K562 (cell line): ENCODE data around the gene PCP2. TPM values are rescaled to one million over a fixed set of nuclear protein-coding genes. Genes with fewer than 3 reads are reported as not detected.

Experiments used
- ATAC-seq: fragments of 200-7000 bp; cut with Tn5 transposase; 3 replicates; pipeline ENCODE4 v1.9.1; 2020; ENCODE audit warnings: moderate library complexity
- BruUV-seq: library from RNA; stranded (reverse); fragments of 400-500 nt; replicated peaks from 2 replicates; lab custom pipeline; 2021; lab: Mats Ljungman, UMichigan
- CTCF ChIA-PET: fragments of 300-600 bp; formaldehyde crosslinking; extraction: SDS; loops from one replicate; lab custom pipeline; 2021; ENCODE audit warnings: low intra/inter-chr PET ratio; lab: Yijun Ruan, JAX
- POLR2A ChIA-PET: fragments of 300-600, 350-650 bp; sonication (Branson Sonifier 250); formaldehyde crosslinking; extraction: SDS; loops from one replicate; lab custom pipeline; 2021; ENCODE audit warnings: antibody characterized with exemption, inconsistent platforms; lab: Yijun Ruan, JAX
- DNase-seq, 4 experiments: peaks; one replicate each; pipeline versions ENCODE4 v3.0.0 to v3.0.0-alpha.2; 2011 to 2018; ENCODE audit warnings: low spot score in 3 of 4, mixed read lengths in 3 of 4; ENCODE audit errors: extremely low read depth in 1 of 4
- FAIRE-seq: peaks from 2 replicates; lab custom pipeline; 2011; peaks lifted over from hg19 to GRCh38; lab: Jason Lieb, UNC
- H2AFZ ChIP-seq: 2 replicates; pipeline ENCODE4 v1.6.0; 2011; ENCODE audit warnings: low read depth, low read length, control low read depth, inconsistent platforms
- H3K27ac ChIP-seq: fragments of 200-600 bp; 3 replicates; pipeline ENCODE4 v1.8.0; 2011; ENCODE audit warnings: low read depth, mild to moderate bottlenecking, control low read depth, inconsistent platforms, low read length, moderate library complexity, mixed read lengths; ENCODE audit errors: extremely low read depth
- H3K27me3 ChIP-seq, 2 experiments: fragments of 300-600 bp in 1 of 2; 2 replicates in 1 of 2; 3 replicates in 1 of 2; pipeline versions ENCODE4 v1.6.0 to v1.8.0; 2011; ENCODE audit warnings: inconsistent platforms in 2 of 2, low read length in 2 of 2, mild to moderate bottlenecking in 1 of 2, mixed read lengths in 1 of 2, moderate library complexity in 1 of 2; ENCODE audit not compliant: control insufficient read depth in 2 of 2, insufficient read depth in 2 of 2
- H3K36me3 ChIP-seq: fragments of 300-600 bp; 3 replicates; pipeline ENCODE4 v1.8.0; 2011; ENCODE audit warnings: mild to moderate bottlenecking, low read length, inconsistent platforms; ENCODE audit not compliant: control insufficient read depth, insufficient read depth
- H3K4me1 ChIP-seq, 2 experiments: fragments of 200-600 bp in 1 of 2; replicated peaks in 1 of 2; 2 replicates in 1 of 2; 3 replicates in 1 of 2; pipeline versions ENCODE4 v1.5.1 to v1.8.0; 2011; ENCODE audit warnings: inconsistent platforms in 2 of 2, low read length in 2 of 2, mild to moderate bottlenecking in 1 of 2, mixed read lengths in 1 of 2, moderate library complexity in 1 of 2; ENCODE audit not compliant: control insufficient read depth in 2 of 2, insufficient read depth in 2 of 2
- H3K4me2 ChIP-seq: 2 replicates; pipeline ENCODE4 v1.6.1; 2011; ENCODE audit warnings: low read length, control low read depth, inconsistent platforms, mixed read lengths; ENCODE audit not compliant: insufficient read depth
- H3K4me3 ChIP-seq: fragments of 200-600 bp; sonication (generic), shearing (Covaris generic); 2 replicates; pipeline ENCODE4 v1.5.1; 2016; ENCODE audit warnings: control low read depth, inconsistent platforms
- H3K79me2 ChIP-seq: fragments of 200-600 bp; 3 replicates; pipeline ENCODE4 v1.8.0; 2011; ENCODE audit warnings: low read length, inconsistent platforms; ENCODE audit not compliant: control insufficient read depth, insufficient read depth
- H3K9ac ChIP-seq, 2 experiments: 2 replicates each; pipeline versions ENCODE4 v1.6.0 to v1.6.1; 2011; ENCODE audit warnings: low read depth in 2 of 2, low read length in 2 of 2, control low read depth in 1 of 2, inconsistent platforms in 1 of 2, mild to moderate bottlenecking in 1 of 2, mixed read lengths in 1 of 2; ENCODE audit not compliant: insufficient read depth in 1 of 2
- H3K9me1 ChIP-seq: one replicate; pipeline ENCODE4 v1.6.0; 2011; ENCODE audit warnings: inconsistent platforms, mild to moderate bottlenecking, low read length, moderate library complexity; ENCODE audit not compliant: control insufficient read depth, insufficient read depth
- H3K9me3 ChIP-seq: replicated peaks from 2 replicates; pipeline ENCODE4 v1.5.1; 2011; ENCODE audit warnings: low read depth, low read length, inconsistent platforms; ENCODE audit not compliant: control insufficient read depth, insufficient read depth
- H4K20me1 ChIP-seq: replicated peaks from 2 replicates; pipeline ENCODE4 v1.6.1; 2011; ENCODE audit warnings: low read length, inconsistent platforms, mixed read lengths; ENCODE audit not compliant: control insufficient read depth, insufficient read depth
- CBFA2T2 ChIP-seq: fragments of 450-650 bp; conservative IDR thresholded peaks from 2 replicates; pipeline ENCODE4 v1.6.1; 2017; ENCODE audit warnings: mild to moderate bottlenecking
- CBFA2T3 ChIP-seq: fragments of 450-650 bp; IDR thresholded peaks from 2 replicates; pipeline ENCODE4 v1.6.1; 2017
- CBX8 ChIP-seq: fragments of 200-600 bp; sonication (generic); IDR thresholded peaks from 2 replicates; pipeline ENCODE4 v1.6.1; 2012; ENCODE audit warnings: borderline replicate concordance, mixed run types, low read depth, mild to moderate bottlenecking, moderate library complexity, mixed read lengths, low read length, control low read depth, inconsistent platforms; ENCODE audit not compliant: poor library complexity, severe bottlenecking; ENCODE audit errors: extremely low read depth
- ELK3 ChIP-seq: fragments of 450-650 bp; formaldehyde crosslinking; IDR thresholded peaks from 2 replicates; pipeline ENCODE4 v1.4.0; 2020; ENCODE audit warnings: mild to moderate bottlenecking
- FOXA1 ChIP-seq: fragments of 450-650 bp; IDR thresholded peaks from 2 replicates; pipeline ENCODE4 v1.6.1; 2016; ENCODE audit warnings: mild to moderate bottlenecking, borderline replicate concordance
- FOXA3 ChIP-seq, 2 experiments: fragments of 450-650 bp in 1 of 2; sonication (generic) in 1 of 2; formaldehyde crosslinking; IDR thresholded peaks in 1 of 2; conservative IDR thresholded peaks in 1 of 2; 2 replicates each; pipeline versions ENCODE4 v1.4.0 to v1.8.0; 2020 to 2022; ENCODE audit warnings: mild to moderate bottlenecking in 2 of 2, missing genetic modification reagents in 1 of 2
- MEF2D ChIP-seq: conservative IDR thresholded peaks from 2 replicates; pipeline ENCODE4 v1.6.1; 2016; ENCODE audit warnings: low read depth, missing genetic modification characterization, missing compliant biosample characterization
- MLLT1 ChIP-seq, 2 experiments: fragments of 450-650 bp; IDR thresholded peaks; 2 replicates each; pipeline ENCODE4 v1.6.1; 2016
- POLR2AphosphoS5 ChIP-seq: IDR thresholded peaks from 2 replicates; pipeline ENCODE4 v1.6.1; 2011; ENCODE audit warnings: mild to moderate bottlenecking, low read depth, low read length, moderate library complexity; ENCODE audit not compliant: control insufficient read depth, insufficient read depth
- POLR2G ChIP-seq: fragments of 200-400 bp; formaldehyde crosslinking; IDR thresholded peaks from 2 replicates; pipeline ENCODE4 v1.6.1; 2017; ENCODE audit warnings: low read depth, mild to moderate bottlenecking, antibody characterized with exemption, low read length, moderate library complexity
- POLR3A ChIP-seq: IDR thresholded peaks from 2 replicates; pipeline ENCODE4 v1.6.1; 2011; ENCODE audit warnings: borderline replicate concordance, mild to moderate bottlenecking, moderate library complexity; ENCODE audit not compliant: insufficient read length, insufficient read depth; ENCODE audit errors: extremely low read depth
- TARDBP ChIP-seq: fragments of 450-650 bp; IDR thresholded peaks from 2 replicates; pipeline ENCODE4 v1.6.1; 2016
- TEAD4 ChIP-seq, 2 experiments: sonication (generic) in 1 of 2; formaldehyde crosslinking in 1 of 2; IDR thresholded peaks; 2 replicates each; pipeline versions ENCODE4 v1.6.1 to v1.8.0; 2012 to 2022; ENCODE audit warnings: borderline replicate concordance in 1 of 2, inconsistent platforms in 1 of 2, low read length in 1 of 2, mild to moderate bottlenecking in 1 of 2, missing genetic modification reagents in 1 of 2
- TSC22D4 ChIP-seq: fragments of 450-650 bp; IDR thresholded peaks from 2 replicates; pipeline ENCODE4 v1.6.1; 2016; ENCODE audit warnings: missing genetic modification characterization, missing biosample characterization, control low read depth
- ZNF239 ChIP-seq: fragments of 250-450 bp; sonication (Bioruptor Pico); IDR thresholded peaks from 2 replicates; pipeline ENCODE4 v1.4.0; 2020; ENCODE audit warnings: mild to moderate bottlenecking
- WGBS: fragments of 100-300 bp; shearing (Covaris generic); methylation state at CpG from one replicate; pipeline ENCODE4 v1.1.6; 2016; ENCODE audit warnings: low coverage, mixed read lengths; ENCODE audit not compliant: insufficient coverage; ENCODE audit errors: missing lambda C conversion rate; 5-methylcytosine and 5-hydroxymethylcytosine counted together
- in situ Hi-C: fragments of 300-500 bp; cut with MboI; formaldehyde crosslinking; loops from 4 replicates; pipeline ENCODE4 v1.15.0; 2018; ENCODE audit warnings: inconsistent platforms, mixed read lengths
- intact Hi-C: fragments of 100-400 bp; cut with micrococcal nuclease; formaldehyde crosslinking; loops from 2 replicates; pipeline ENCODE4 v1.14.2; 2022
- polyA plus RNA-seq, 8 experiments: library from polyadenylated mRNA; depleted of rRNA in 4 of 8; stranded (reverse) in 5 of 8; unstranded in 3 of 8; fragments of >200 nt; fragmentation: Nextera tagmentation in 2 of 8; fragmentation: Illumina TruSeq in 1 of 8; extraction: Ambion mirVana in 2 of 8; extraction: Trizol in 1 of 8; gene quantifications; 2 replicates each; pipeline versions ENCODE4 v1.2.1 to v1.2.3, GENCODE V29; 2011 to 2014; ENCODE audit warnings: inconsistent platforms in 1 of 8, missing spikeins in 1 of 8
- total RNA-seq, 7 experiments: library from RNA; depleted of rRNA in 6 of 7; stranded (reverse); fragments of >200 nt in 6 of 7; fragmentation: Illumina TruSeq in 2 of 7; extraction: Trizol in 2 of 7; gene quantifications; 2 replicates each; pipeline versions ENCODE4 v1.2.1 to v1.2.3, GENCODE V29; 2011 to 2021; ENCODE audit warnings: low replicate concordance in 1 of 7

PCP2 gene
- total and polyA plus RNA-seq, 9 of the 15 experiments (the other 6 are each of a cell fraction or from before 2014, with no cell fraction given): 0.17 to 1.3 (median 0.49) TPM; not detected in 3

- peak in 1 of 2 experiments; percentile 17; a peak in 1 of 4 replicates for TF ChIP-seq MLLT1 (IDR thresholded peaks at IDR 0.05)
- TF ChIP-seq TARDBP: peak; percentile 98
- 0 out of 2 replicates have a peak, but pooled peaks have one; percentile 40 for TF ChIP-seq TSC22D4
- TF ChIP-seq ELK3 (CRISPR knock-in tag): no peak
Measured at GRCh38 chr19:7639863-7640348, 6.4 kb upstream of the PCP2 start (continued).

GRCh38 chr19:7638802-7639465 lies 5.4 kb upstream of the PCP2 start:
- Histone ChIP-seq H3K9me3 (peaks cover 6% of the 10 kb centered on the region; the same call in 1 of the 2 replicates), H3K36me3 (peaks cover 48% of the 10 kb centered on the region; the same call in 2 of the 3 replicates), H3K9me1 (no peaks in the 10 kb centered on the region), H3K27ac (no peak overlapping the region), H3K27me3 (no peaks in the 10 kb centered on the region; a peak in 1 of 5 replicates), H3K9ac (peak overlapping the region in 1 of 2 experiments; percentile 43; a peak in 2 of 4 replicates), H4K20me1 (peaks cover 21% of the 10 kb centered on the region), H2AFZ (no peak overlapping the region), H3K4me3 (no peak overlapping the region), H3K4me1 (peaks cover 15 to 62% of the 10 kb centered on the region in 2 experiments; a peak in 4 of 5 replicates), H3K79me2 (peaks cover 40% of the 10 kb centered on the region), H3K4me2 (no peak overlapping the region)
- no TSS peak for BruUV-seq
- POLR2A ChIA-PET: interaction anchor here (1.6 to 2.0 kb wide), 3 partner anchors 10 to 71 kb away, joined by 6 to 18 read pairs (median 7); no protein-coding TSS in a partner anchor
- no peak for FAIRE-seq
- CTCF ChIA-PET: no interaction called here
- intact Hi-C loops: no loop called here
- DNase-seq: no peak
- no peak for ATAC-seq
- in situ Hi-C loops: no loop called here
- WGBS: 80% methylated on average over 10 of the region's 12 CpGs
- TF ChIP-seq POLR3A (no peak), FOXA3 (CRISPR knock-in tag; conservative IDR thresholded peaks at IDR 0.05 in 1 of 2, IDR thresholded peaks at IDR 0.05 in 1 of 2) (no peak), TEAD4 (IDR thresholded peaks at IDR 0.05; ENCODE audit: low read length) (peak; percentile 49), TEAD4 (CRISPR knock-in tag; IDR thresholded peaks at IDR 0.05; ENCODE audit: borderline replicate concordance) (no peak), MEF2D (no peak), FOXA1 (no peak), CBFA2T3 (peak; percentile 63), ZNF239 (CRISPR knock-in tag) (no peak), CBFA2T2 (0 out of 2 replicates have a peak, but pooled peaks have one; percentile 49), POLR2AphosphoS5 (0 out of 2 replicates have a peak, but pooled peaks have one; percentile 17), POLR2G (peak; percentile 29; the same call in 1 of the 2 replicates), CBX8 (no peak)
